HG03378 (cell line): Measurements from ENCODE around the gene SLC19A1.
"Not testable (repeated sequence)": the region's sequence is repeated elsewhere in the genome, so short reads cannot be mapped to it uniquely, and the experiment has no call there.

ENCODE experiments used
- ATAC-seq: cut with Tn5 transposase; IDR thresholded peaks from one replicate; pipeline ENCODE4 v1.9.1; 2021; ENCODE audit warnings: mild to moderate bottlenecking, moderate library complexity; ENCODE audit not compliant: unreplicated experiment

SLC19A1 gene

DNA sequence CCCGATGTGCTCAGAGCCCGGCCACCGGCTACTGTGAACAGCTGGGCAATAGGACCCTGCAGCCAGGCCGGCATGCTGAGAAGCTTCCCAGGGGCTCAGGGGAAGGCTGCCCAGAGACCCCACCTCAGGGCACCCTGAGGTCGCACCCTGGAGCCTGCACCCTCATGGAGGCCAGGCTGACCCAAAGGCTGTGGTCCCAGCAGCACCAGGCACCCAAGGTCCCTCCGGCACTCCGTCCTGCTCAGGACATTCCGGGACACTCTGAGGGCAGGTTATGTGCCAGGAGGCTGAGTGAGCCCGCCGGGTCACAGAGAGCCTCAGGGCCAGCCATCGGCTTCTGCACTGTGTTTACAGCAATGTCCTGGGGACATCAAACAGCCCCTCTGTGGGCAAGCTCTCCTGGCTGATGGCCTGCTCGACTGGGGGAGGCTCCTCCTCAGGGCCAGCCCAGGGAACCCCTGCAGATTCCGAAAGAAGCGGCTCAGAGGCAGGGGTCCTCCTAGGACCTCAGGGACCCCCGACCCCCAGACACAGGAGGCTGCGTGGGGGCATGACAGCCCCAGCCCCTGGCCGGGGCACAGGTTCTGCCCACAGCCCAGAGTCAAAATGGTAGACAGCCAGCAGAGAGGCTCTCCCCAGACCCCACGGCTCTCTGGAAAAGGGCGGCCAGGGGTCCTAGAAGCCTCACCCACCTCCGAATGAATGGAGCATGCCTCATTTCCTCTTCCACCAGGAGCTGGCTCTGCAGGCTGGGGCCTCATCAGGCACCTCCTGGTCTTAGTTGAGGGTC, 8.2 kb downstream of the SLC19A1 start:
- no peak for ATAC-seq

DNA sequence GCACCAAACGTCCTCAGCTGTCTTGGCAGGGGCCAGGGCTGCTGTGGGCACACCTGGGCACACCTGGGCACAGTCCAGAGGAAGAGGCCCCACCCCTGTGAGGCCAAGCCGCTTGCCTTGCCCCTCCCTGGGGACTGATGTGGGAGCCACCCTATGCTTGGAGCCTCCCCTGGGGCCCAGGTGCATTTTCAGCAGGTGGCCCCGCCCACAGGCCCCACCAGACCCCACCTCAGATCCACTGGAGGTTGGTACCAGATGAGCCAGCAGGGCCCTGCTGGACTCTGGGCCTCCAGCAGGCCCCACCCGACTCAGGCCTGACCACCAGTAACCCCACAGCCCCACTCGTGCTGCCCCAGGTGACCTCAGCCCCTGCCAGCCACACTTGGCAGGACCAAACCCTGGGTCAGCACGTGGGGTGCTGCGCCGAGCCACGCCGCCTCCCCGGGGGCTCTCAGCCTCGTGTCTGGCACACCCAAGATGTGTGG, 8.8 kb downstream of the SLC19A1 start:
- ATAC-seq = no peak

GRCh38 chr21:45532826-45533360, 9.3 kb downstream of the SLC19A1 start:
- no peak for ATAC-seq

GRCh38 chr21:45531393-45532215, 10.6 kb downstream of the SLC19A1 start:
- no peak for ATAC-seq

GRCh38 chr21:45531114-45531392, 11.2 kb downstream of the SLC19A1 start:
- not testable (repeated sequence) for ATAC-seq

GRCh38 chr21:45530423-45531113, 11.7 kb downstream of the SLC19A1 start:
- no peak for ATAC-seq

DNA sequence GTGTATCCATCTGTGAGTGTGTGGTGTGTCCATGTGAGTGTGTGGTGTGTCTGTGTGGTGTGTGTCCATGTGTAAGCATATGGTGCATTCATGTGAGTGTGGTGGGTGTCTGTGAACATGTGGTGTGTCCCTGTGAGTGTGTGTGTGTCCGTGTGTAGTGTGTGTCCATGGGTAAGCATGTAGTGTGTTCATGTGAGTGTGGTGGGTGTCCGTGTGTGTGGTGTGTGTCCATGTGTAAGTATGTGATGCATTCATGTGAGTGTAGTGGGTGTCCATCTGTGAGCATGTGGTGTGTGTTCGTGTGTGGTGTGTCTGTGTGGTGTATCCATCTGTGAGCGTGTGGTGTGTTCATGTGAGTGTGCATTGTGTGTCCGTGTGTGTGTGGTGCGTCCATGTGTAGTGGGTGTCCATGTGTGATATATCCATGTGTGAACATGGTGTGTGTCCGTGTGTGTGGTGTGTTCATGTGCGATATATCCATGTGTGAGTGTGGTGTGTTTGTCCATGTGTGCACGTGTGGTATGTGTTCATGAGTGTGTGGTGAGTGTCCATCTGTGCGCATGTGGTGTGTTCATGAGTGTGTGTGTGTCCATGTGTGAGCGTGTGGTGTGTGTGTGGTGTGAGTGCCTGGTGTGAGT, 12.3 kb downstream of the SLC19A1 start:
- no peak for ATAC-seq

DNA sequence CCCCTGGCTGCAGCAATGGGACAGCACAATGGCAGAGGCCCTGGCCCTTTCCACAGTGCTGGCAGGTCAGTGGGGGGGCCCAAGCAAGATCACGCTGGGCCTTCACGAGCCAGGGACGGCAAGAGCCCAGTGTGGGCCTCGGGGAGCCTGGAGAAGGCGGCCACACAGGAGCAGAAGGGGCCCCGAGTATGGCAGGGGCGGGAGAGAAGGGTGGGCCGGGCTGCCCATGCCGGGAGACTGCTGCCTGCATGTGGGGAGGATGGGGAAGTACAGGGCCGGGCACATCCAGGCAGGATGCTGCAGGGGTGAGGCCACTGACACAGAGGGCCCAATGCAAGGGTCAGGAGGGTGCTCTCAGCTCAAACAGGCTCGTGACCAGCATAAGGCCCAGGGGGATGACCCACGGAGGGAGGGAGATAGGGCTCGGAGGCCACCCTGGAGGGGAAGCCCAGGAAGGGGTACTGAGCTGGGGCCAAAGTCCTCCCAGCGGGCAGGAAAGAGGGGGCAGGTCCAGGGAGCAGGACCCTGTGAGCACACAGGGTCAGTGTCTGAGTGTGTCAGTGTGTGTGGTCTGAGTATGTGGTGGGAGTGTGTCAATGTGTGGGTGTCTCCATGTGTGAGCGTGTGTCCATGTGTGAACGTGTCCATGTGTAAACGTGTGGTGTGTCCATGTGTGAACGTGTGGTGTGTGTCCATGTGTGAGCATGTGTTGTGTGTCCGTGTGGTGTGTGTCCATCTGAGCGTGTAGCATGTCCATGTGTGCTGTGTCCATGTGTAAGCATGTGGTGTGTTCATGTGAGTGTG, 13.1 kb downstream of the SLC19A1 start:
- no peak for ATAC-seq

GRCh38 chr21:45528028-45528705, 14.1 kb downstream of the SLC19A1 start:
- ATAC-seq = no peak

GRCh38 chr21:45527151-45527999, 14.9 kb downstream of the SLC19A1 start:
- ATAC-seq = not testable (repeated sequence)

- no peak for ATAC-seq
These were observed 16.3 kb downstream of the SLC19A1 start for GRCh38 chr21:45525910-45526306.

GRCh38 chr21:45525153-45525909, 16.9 kb downstream of the SLC19A1 start:
- no peak for ATAC-seq

DNA sequence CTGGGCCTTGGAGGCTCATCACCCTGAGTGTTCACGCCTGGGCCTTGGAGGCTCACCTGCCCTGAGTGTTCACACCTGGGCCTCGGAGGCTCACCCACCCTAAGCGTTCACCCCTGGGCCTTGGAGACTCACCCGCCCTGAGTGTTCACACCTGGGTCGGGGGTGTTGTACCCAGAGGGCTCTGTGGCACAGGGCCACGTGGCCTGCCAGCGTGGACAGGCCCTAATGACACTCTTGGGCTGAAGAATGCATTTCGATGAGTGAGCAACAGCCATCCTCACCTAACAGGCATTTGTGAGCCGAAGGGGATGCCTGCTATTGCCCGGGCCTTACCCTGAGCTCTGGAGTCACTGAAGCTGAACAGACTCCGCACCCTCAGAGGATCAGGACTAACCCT, 17.5 kb downstream of the SLC19A1 start:
- ATAC-seq = no peak

DNA sequence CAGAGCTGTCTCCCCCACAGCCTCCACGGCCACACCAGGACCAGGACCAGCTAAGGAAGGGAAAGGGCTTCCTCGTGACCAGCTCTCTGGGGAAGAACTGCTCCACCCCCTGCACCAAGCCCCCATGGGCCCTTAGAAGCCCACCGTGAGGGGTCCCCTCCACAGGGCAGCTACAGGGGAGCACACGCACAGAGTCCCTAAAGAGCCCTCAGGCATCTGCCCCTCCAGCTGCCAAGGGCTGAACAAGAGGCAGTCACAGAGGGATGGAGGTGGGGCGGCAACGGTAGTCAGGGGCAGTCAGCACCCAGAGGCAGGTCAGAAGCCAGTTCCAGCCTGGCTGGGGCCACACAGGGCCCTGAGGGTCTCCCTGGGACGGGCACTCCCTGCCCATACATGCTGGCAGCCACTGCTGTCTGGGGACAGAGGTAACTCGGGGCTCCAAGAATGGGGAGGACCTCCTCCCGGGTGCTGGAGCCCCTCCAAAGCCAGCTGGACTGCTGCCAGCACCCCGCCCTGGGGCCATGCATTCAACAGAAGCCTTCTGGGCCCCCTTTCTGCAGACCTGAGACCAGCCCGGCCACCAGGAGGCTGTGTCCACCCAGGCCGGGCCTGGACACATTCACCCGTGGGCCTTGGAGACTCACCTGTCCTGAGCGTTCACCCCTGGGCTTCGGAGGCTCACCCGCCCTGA, 18.7 kb downstream of the SLC19A1 start:
- no peak for ATAC-seq

DNA sequence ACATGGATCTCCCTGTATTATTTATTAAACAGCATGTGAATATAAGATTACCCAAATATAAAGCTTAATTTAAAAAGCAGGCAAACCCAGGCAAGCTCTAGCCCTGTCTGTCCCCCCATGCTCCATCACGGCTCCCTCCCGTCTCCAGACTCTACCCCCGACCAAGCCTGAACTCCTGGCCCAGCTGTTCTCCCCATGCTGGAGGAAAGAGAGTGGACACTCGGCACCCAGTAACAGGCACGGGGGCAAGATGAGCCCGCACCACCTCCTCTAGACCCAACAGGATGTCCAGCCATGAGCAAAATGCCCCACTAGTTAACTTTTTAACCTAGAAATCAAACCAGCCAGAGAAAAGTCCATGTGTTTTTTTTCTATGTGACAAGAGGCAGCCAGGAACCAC, 19.3 kb downstream of the SLC19A1 start:
- no peak for ATAC-seq

DNA sequence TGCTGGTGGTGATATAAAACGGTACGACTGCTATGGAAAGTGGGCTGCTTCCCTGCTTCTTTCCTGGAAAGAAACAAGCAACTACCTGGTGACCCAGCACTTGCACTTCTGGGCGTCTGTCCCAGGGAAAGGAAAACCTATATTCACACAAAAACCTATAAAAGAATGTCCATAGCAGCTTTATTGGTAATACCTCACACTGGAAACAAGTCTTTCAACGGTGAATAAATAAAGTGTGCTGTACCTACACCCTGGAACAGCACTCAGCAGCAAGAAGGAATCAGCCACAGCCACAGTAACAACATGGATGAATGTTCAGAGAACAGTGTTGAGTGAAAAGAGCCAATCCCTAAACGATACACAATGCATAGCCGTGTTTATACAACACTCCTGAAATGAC, 19.9 kb downstream of the SLC19A1 start:
- no peak for ATAC-seq

GRCh38 chr21:45521241-45521640, 21.0 kb downstream of the SLC19A1 start:
- ATAC-seq = no peak
